Bronchial epithelial cell (primary cell): ENCODE measurements around the gene RAB43. TPM values are rescaled to one million over a fixed set of nuclear protein-coding genes. Genes with fewer than 3 reads are reported as not detected.

Source experiments
- DNase-seq: peaks from one replicate; pipeline ENCODE4 v3.0.0-alpha.2; 2010; ENCODE audit warnings: low read depth
- FAIRE-seq: peaks from 2 replicates; lab custom pipeline; 2011; peaks lifted over from hg19 to GRCh38; lab: Jason Lieb, UNC
- H3K27me3 ChIP-seq: 2 replicates; pipeline ENCODE4 v1.5.1; 2011; ENCODE audit warnings: low read length; ENCODE audit not compliant: control insufficient read depth, insufficient read depth
- H3K36me3 ChIP-seq: 2 replicates; pipeline ENCODE4 v1.5.1; 2011; ENCODE audit warnings: low read length; ENCODE audit not compliant: control insufficient read depth, insufficient read depth
- H3K4me3 ChIP-seq: 2 replicates; pipeline ENCODE4 v1.5.1; 2011; ENCODE audit warnings: mild to moderate bottlenecking, low read depth, low read length, control low read depth
- total RNA-seq: library from RNA; depleted of rRNA; stranded (reverse); fragments of >200 nt; gene quantifications from 2 replicates; pipeline ENCODE4 v1.2.1, GENCODE V29; 2014
- TF ChIP-seq, protein P1 (sequence below): IDR thresholded peaks from 2 replicates; pipeline ENCODE4 v1.5.1; 2011; ENCODE audit warnings: mild to moderate bottlenecking, moderate library complexity, low read length, control low read depth, inconsistent platforms; ENCODE audit not compliant: insufficient read depth, severe bottlenecking

Gene RAB43
- total RNA-seq, 1 donor from 2014 or later = 15.0 TPM

GRCh38 chr3:129085818-129086217, 35.8 kb downstream of the RAB43 start:
- TF ChIP-seq, protein P1, sequence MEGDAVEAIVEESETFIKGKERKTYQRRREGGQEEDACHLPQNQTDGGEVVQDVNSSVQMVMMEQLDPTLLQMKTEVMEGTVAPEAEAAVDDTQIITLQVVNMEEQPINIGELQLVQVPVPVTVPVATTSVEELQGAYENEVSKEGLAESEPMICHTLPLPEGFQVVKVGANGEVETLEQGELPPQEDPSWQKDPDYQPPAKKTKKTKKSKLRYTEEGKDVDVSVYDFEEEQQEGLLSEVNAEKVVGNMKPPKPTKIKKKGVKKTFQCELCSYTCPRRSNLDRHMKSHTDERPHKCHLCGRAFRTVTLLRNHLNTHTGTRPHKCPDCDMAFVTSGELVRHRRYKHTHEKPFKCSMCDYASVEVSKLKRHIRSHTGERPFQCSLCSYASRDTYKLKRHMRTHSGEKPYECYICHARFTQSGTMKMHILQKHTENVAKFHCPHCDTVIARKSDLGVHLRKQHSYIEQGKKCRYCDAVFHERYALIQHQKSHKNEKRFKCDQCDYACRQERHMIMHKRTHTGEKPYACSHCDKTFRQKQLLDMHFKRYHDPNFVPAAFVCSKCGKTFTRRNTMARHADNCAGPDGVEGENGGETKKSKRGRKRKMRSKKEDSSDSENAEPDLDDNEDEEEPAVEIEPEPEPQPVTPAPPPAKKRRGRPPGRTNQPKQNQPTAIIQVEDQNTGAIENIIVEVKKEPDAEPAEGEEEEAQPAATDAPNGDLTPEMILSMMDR = no peak
- FAIRE-seq (no peak), DNase-seq (no peak)
- Histone ChIP-seq H3K27me3 (no peaks in the 10 kb centered on the region), H3K36me3 (no peaks in the 10 kb centered on the region), H3K4me3 (no peak overlapping the region)

DNA sequence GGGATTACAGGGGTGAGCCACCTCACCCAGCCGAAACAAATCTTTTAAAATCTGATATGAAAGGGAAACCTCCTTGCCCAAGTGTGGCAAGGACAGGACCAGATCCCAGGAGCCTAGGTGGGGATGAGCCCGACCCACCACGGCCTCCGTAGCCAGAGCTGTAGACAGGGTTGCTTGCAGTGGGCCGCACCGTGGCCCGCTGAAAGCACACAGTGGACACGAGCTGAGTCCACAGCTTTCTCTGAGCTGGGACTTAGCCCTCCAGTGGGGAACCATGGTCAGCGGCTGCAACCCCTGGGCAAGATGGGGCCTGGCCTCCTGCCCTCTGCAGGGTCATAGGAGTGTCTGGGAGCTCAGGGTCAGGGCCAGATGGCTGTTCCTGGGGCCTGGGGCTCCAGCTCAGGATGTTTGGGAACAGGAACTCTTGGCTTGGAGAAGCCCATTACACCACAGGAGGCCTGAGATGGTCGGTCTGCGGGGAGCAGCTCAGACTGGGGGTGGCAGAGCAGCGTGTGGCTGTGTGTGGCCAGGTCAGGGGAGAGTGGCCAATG, 36.4 kb downstream of the RAB43 start:
- FAIRE-seq (no peak), DNase-seq (no peak)
- H3K36me3 ChIP-seq = no peaks in the 10 kb centered on the region
- TF ChIP-seq, protein P1 = no peak
- H3K27me3 ChIP-seq = no peaks in the 10 kb centered on the region
- no peak overlapping the region for H3K4me3 ChIP-seq

DNA sequence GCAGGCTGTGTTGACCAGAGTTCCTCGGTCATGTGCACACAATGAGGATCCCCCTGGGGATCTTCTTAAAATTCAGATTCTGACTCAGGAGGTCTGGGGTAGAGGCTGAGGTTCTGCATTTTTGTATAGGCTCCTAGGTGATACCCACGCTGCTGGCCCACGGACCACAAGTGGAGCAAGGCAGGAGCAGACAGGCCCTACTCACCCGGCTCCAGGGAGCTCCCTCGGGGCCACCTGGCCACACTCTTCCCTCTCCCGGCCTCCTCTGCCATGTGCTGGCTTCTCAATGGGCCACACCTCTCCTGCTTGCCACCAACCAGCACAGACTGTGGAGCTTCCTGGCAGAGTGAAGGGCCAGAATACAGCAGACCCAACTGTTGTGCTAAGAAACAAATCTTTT, 37.1 kb downstream of the RAB43 start:
- Histone ChIP-seq H3K27me3 (no peaks in the 10 kb centered on the region), H3K4me3 (no peak overlapping the region), H3K36me3 (no peaks in the 10 kb centered on the region)
- TF ChIP-seq, protein P1 = no peak
- no peak for DNase-seq
- no peak for FAIRE-seq

GRCh38 chr3:129082026-129082425, 39.6 kb downstream of the RAB43 start:
- TF ChIP-seq, protein P1 = no peak
- H3K4me3 ChIP-seq = no peak overlapping the region
- DNase-seq = no peak
- FAIRE-seq = no peak
- no peaks in the 10 kb centered on the region for H3K36me3 ChIP-seq
- no peaks in the 10 kb centered on the region for H3K27me3 ChIP-seq

DNA sequence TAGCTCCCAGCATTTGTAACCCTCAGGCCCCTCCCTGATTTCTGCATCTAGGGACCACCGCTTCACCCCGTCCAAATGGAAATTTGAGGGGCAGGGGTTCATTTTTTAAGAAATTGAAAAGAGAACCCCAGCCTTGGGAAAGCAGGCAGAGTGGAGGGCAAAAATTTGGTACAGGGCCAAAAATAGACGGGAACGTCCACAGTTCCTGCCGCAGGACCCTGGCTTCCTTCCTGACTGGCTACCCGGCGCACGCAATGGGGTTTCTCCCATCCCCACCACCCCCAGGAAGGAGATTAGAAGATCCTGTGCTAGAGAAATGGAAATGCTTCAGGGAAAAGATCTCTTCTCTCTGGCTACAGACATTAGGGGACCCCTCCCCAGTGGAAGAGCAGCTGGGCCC, 40.1 kb downstream of the RAB43 start:
- Histone ChIP-seq H3K4me3 (no peak overlapping the region), H3K36me3 (no peaks in the 10 kb centered on the region), H3K27me3 (no peaks in the 10 kb centered on the region)
- DNase-seq (no peak), FAIRE-seq (no peak)
- TF ChIP-seq, protein P1 = no peak

GRCh38 chr3:129078510-129078909, 43.1 kb downstream of the RAB43 start:
- no peak overlapping the region for H3K4me3 ChIP-seq
- DNase-seq = no peak
- FAIRE-seq = no peak
- TF ChIP-seq, protein P1 = no peak
- no peaks in the 10 kb centered on the region for H3K36me3 ChIP-seq
- no peaks in the 10 kb centered on the region for H3K27me3 ChIP-seq
